ENCODE results near the gene CHAF1B.

The CHAF1B gene

DNA sequence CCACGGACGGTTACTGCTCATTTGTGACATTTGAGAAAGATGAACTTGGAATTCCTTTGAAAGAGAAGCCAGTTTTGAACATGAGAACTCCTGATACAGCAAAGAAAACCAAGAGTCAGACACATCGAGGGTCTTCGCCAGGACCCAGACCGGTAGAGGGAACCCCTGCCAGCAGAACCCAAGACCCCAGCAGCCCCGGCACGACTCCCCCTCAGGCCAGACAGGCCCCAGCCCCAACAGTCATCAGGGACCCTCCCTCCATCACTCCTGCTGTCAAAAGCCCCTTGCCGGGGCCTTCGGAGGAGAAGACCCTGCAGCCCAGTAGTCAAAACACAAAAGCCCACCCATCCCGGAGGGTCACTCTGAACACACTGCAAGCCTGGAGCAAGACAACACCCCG lies 27.7 kb downstream of the CHAF1B start:
- Histone ChIP-seq H3K9ac (ENCODE audit: low read depth, low read length) (no peak overlapping the region), H3K4me1 (ENCODE audit: insufficient read depth, low read length) (0 out of 2 replicates have a peak, but pooled peaks cover 4% of the 10 kb centered on the region), H3K9me3 (ENCODE audit: insufficient read depth, low read depth, low read length) (no peaks in the 10 kb centered on the region), H3K27me3 (ENCODE audit: insufficient read depth, low read length) (no peaks in the 10 kb centered on the region), H3K4me3 (ENCODE audit: low read length) (no peak overlapping the region), H3K36me3 (ENCODE audit: insufficient read depth, low read length) (peaks cover 57% of the 10 kb centered on the region), H3K27ac (ENCODE audit: low read depth, low read length) (no peak overlapping the region)
- 94% methylated on average over 11 of the region's 11 CpGs for WGBS

GRCh38 chr21:36415375-36415774 lies 30.2 kb downstream of the CHAF1B start:
- Histone ChIP-seq H3K4me3 (ENCODE audit: low read length) (no peak overlapping the region), H3K27ac (ENCODE audit: low read depth, low read length) (no peak overlapping the region), H3K9me3 (ENCODE audit: insufficient read depth, low read depth, low read length) (no peaks in the 10 kb centered on the region), H3K9ac (ENCODE audit: low read depth, low read length) (no peak overlapping the region), H3K27me3 (ENCODE audit: insufficient read depth, low read length) (no peaks in the 10 kb centered on the region), H3K36me3 (ENCODE audit: insufficient read depth, low read length) (peaks cover 51% of the 10 kb centered on the region), H3K4me1 (ENCODE audit: insufficient read depth, low read length) (0 out of 2 replicates have a peak, but pooled peaks cover 4% of the 10 kb centered on the region)
- 66% methylated on average over 6 of the region's 6 CpGs for WGBS

- peaks cover 22% of the 10 kb centered on the region for H3K36me3 ChIP-seq (ENCODE audit: insufficient read depth, low read length)
- no peak overlapping the region for H3K4me3 ChIP-seq (ENCODE audit: low read length)
- no peaks in the 10 kb centered on the region for H3K27me3 ChIP-seq (ENCODE audit: insufficient read depth, low read length)
- H3K9ac ChIP-seq (ENCODE audit: low read depth, low read length), result no peak overlapping the region
- H3K27ac ChIP-seq (ENCODE audit: low read depth, low read length), result no peak overlapping the region
- 0 out of 2 replicates have a peak, but pooled peaks cover 4% of the 10 kb centered on the region for H3K4me1 ChIP-seq (ENCODE audit: insufficient read depth, low read length)
- H3K9me3 ChIP-seq (ENCODE audit: insufficient read depth, low read depth, low read length), result no peaks in the 10 kb centered on the region
- 92% methylated on average over 14 of the region's 14 CpGs for WGBS
Observed at GRCh38 chr21:36419241-36419640, 34.0 kb downstream of the CHAF1B start.

DNA sequence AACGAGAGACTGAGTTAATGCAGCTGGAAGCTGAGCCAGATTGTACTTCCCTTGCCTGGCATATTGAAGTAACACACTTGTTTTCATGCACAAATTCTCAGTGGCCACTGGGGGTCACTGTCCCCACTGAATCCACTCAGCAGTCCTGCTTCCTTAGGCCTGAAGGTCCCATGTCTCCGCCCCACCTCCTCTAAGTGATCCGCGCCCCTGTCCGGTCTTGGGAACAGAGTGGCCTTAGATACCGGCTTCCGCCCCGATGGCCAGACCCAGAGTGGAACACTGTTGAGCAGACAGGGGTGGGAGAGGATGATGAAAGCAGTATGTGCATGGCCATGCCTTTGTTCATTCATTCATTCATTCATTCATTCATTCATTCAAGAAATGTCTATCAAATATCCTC lies 34.8 kb downstream of the CHAF1B start:
- Histone ChIP-seq H3K4me1 (ENCODE audit: insufficient read depth, low read length) (0 out of 2 replicates have a peak, but pooled peaks cover 1% of the 10 kb centered on the region), H3K4me3 (ENCODE audit: low read length) (no peak overlapping the region), H3K36me3 (ENCODE audit: insufficient read depth, low read length) (peaks cover 19% of the 10 kb centered on the region), H3K27ac (ENCODE audit: low read depth, low read length) (no peak overlapping the region), H3K9ac (ENCODE audit: low read depth, low read length) (no peak overlapping the region), H3K27me3 (ENCODE audit: insufficient read depth, low read length) (no peaks in the 10 kb centered on the region), H3K9me3 (ENCODE audit: insufficient read depth, low read depth, low read length) (no peaks in the 10 kb centered on the region)
- 52% methylated on average over 8 of the region's 8 CpGs for WGBS

DNA sequence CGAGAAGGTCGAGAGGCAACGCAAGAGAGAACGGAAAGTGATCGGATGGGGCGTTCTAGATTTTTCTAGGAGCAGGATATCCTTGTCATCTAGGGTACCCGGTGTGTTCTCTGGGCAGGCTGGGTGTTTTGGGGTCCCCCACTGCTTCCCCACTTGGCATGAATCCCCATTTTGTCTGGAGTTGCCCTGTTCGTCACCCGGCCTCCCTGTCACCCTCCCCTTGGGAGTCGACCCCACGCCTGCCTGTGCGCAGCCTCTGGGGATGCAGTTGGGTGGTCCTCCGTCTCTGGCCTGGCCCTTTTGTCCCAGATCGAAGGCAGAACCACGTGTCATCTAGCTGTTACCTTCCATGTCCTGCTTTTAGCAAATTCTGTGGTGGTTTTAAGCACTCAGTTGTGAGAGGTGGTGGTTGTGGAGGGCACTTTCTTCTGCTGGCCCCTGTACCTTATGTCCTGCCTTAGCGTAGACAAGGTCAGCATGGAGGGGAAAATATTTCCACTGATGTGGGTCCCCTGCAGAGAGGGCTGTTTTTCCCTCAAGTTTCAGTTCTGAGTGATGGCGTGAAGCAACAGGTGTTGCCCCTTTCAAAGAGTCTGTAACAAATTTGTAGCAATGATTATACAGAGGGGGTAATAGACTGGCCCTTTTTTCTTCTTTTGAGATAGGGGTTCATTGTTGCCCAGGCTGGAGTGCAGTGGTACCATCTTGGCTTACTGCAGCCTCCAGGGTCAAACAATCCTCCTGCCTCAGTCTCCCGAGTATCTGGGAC lies 35.6 kb downstream of the CHAF1B start:
- Histone ChIP-seq H3K9me3 (ENCODE audit: insufficient read depth, low read depth, low read length) (no peaks in the 10 kb centered on the region), H3K27me3 (ENCODE audit: insufficient read depth, low read length) (no peaks in the 10 kb centered on the region), H3K4me1 (ENCODE audit: insufficient read depth, low read length) (no peaks in the 10 kb centered on the region), H3K27ac (ENCODE audit: low read depth, low read length) (no peak overlapping the region), H3K9ac (ENCODE audit: low read depth, low read length) (no peak overlapping the region), H3K4me3 (ENCODE audit: low read length) (no peak overlapping the region), H3K36me3 (ENCODE audit: insufficient read depth, low read length) (peaks cover 17% of the 10 kb centered on the region)
- 96% methylated on average over 18 of the region's 18 CpGs for WGBS

DNA sequence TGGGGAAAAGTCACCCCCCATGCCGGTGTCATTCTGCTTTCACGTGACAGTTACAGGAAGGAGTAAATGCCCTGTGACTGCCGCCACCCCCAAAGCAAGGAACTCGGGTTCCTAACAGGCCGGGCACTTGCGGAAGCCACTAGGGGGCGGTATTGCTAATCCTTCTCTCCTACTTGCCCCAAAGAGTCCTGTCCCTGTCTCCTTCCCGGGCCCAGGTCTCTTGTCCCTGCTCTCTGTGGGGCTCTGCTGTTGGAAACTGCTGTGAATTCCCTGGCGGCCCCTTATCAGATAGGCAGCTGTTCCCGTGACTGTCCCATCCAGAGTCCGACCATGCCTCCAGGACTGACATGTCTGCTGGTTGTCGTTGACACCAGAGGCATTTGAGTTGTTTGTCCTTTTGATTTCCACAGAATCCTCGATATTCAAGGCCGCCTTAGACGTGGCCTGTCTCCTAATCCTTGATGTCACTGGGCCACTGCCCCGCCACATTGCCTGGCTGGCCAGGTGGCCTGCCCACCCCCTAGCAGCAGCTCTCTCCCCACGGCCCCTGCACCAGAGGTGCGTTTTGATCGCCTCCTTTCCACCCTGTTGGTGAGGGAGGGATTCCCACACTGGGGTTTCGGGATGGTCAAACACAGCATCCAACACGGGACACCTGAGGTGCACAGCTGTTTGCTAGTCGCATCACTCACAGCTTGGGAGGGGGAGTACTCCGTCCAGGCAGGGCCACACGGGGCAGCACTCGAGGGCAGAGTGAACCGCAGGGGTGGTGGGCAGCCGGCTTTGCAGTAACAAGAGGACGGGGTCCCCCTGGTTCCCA lies 37.3 kb downstream of the CHAF1B start:
- Histone ChIP-seq H3K27me3 (ENCODE audit: insufficient read depth, low read length) (no peaks in the 10 kb centered on the region), H3K9me3 (ENCODE audit: insufficient read depth, low read depth, low read length) (no peaks in the 10 kb centered on the region), H3K4me3 (ENCODE audit: low read length) (no peak overlapping the region), H3K4me1 (ENCODE audit: insufficient read depth, low read length) (no peaks in the 10 kb centered on the region), H3K9ac (ENCODE audit: low read depth, low read length) (no peak overlapping the region), H3K27ac (ENCODE audit: low read depth, low read length) (no peak overlapping the region), H3K36me3 (ENCODE audit: insufficient read depth, low read length) (peaks cover 4% of the 10 kb centered on the region; the same call in 1 of the 2 replicates)
- WGBS, result 71% methylated on average over 27 of the region's 28 CpGs

- Histone ChIP-seq H3K9me3 (ENCODE audit: insufficient read depth, low read depth, low read length) (no peaks in the 10 kb centered on the region), H3K9ac (ENCODE audit: low read depth, low read length) (no peak overlapping the region), H3K4me1 (ENCODE audit: insufficient read depth, low read length) (no peaks in the 10 kb centered on the region), H3K27ac (ENCODE audit: low read depth, low read length) (no peak overlapping the region), H3K4me3 (ENCODE audit: low read length) (no peak overlapping the region), H3K36me3 (ENCODE audit: insufficient read depth, low read length) (no peaks in the 10 kb centered on the region), H3K27me3 (ENCODE audit: insufficient read depth, low read length) (no peaks in the 10 kb centered on the region)
- WGBS, result 96% methylated on average over 12 of the region's 12 CpGs
Observed at GRCh38 chr21:36423771-36424433, 38.7 kb downstream of the CHAF1B start.

GRCh38 chr21:36424592-36424991 lies 39.4 kb downstream of the CHAF1B start:
- Histone ChIP-seq H3K36me3 (ENCODE audit: insufficient read depth, low read length) (no peaks in the 10 kb centered on the region), H3K27me3 (ENCODE audit: insufficient read depth, low read length) (no peaks in the 10 kb centered on the region), H3K4me1 (ENCODE audit: insufficient read depth, low read length) (no peaks in the 10 kb centered on the region), H3K9me3 (ENCODE audit: insufficient read depth, low read depth, low read length) (no peaks in the 10 kb centered on the region), H3K27ac (ENCODE audit: low read depth, low read length) (no peak overlapping the region), H3K4me3 (ENCODE audit: low read length) (no peak overlapping the region), H3K9ac (ENCODE audit: low read depth, low read length) (no peak overlapping the region)
- WGBS, result 88% methylated on average over 8 of the region's 8 CpGs

DNA sequence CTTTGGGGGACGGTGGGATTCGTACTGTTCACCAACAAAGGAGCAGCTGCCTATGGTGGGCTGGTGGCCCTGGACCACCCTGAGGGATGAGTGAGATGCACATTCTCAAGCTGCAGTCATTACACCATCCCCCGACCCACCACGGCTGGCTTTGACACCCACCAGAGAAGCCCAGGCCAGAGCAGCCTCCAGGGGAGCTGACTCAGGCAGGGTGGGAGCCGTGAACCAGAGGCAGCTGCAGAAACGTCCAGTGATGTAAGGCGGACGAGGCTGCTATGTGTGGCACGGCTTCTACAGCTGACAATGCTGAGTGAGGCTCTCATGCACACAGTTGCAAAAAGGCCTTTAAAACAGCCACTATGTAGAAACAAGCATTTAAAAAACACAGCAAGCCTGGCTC lies 40.1 kb downstream of the CHAF1B start:
- Histone ChIP-seq H3K27ac (ENCODE audit: low read depth, low read length) (no peak overlapping the region), H3K36me3 (ENCODE audit: insufficient read depth, low read length) (no peaks in the 10 kb centered on the region), H3K9me3 (ENCODE audit: insufficient read depth, low read depth, low read length) (no peaks in the 10 kb centered on the region), H3K4me3 (ENCODE audit: low read length) (no peak overlapping the region), H3K27me3 (ENCODE audit: insufficient read depth, low read length) (no peaks in the 10 kb centered on the region), H3K4me1 (ENCODE audit: insufficient read depth, low read length) (no peaks in the 10 kb centered on the region; the same call in 1 of the 2 replicates), H3K9ac (ENCODE audit: low read depth, low read length) (no peak overlapping the region)
- 86% methylated on average over 9 of the region's 9 CpGs for WGBS

DNA sequence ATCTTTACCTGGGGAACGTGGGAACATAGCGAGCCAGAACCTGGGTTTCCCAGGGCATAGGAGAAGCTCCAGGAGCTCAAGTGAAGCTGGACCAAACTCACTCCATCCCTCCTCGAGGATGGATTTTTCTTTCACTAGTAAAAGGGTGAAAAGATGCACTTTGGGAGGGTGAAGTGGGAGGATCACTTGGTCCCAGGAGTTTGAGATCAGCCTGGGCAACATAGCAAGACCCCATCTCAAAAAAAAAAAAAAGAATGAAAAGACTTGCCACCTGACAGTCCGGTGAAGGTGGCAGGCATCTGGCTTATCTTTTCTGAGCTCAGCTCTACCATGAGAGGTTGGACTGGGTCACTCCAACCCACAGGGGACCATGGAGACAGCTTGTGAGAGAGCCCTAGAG lies 42.3 kb downstream of the CHAF1B start:
- Histone ChIP-seq H3K9ac (ENCODE audit: low read depth, low read length) (no peak overlapping the region), H3K9me3 (ENCODE audit: insufficient read depth, low read depth, low read length) (no peaks in the 10 kb centered on the region), H3K4me3 (ENCODE audit: low read length) (no peak overlapping the region), H3K27me3 (ENCODE audit: insufficient read depth, low read length) (no peaks in the 10 kb centered on the region), H3K36me3 (ENCODE audit: insufficient read depth, low read length) (no peaks in the 10 kb centered on the region), H3K27ac (ENCODE audit: low read depth, low read length) (no peak overlapping the region), H3K4me1 (ENCODE audit: insufficient read depth, low read length) (no peaks in the 10 kb centered on the region; the same call in 1 of the 2 replicates)
- 93% methylated on average over 4 of the region's 4 CpGs for WGBS

All from HUES64 (cell line).